GM18517 (cell line): ENCODE measurements around the gene MAGT1.
A peak's percentile ranks its signal among the peaks of the same experiment; 100 is the strongest.
"Not testable (repeated sequence)": the region's sequence is repeated elsewhere in the genome, so short reads cannot be mapped to it uniquely, and the experiment has no call there.

Experiments
- ATAC-seq: cut with Tn5 transposase; IDR thresholded peaks from one replicate; pipeline ENCODE4 v1.9.1; 2021; ENCODE audit warnings: mild to moderate bottlenecking, moderate library complexity; ENCODE audit not compliant: unreplicated experiment

Gene MAGT1

DNA sequence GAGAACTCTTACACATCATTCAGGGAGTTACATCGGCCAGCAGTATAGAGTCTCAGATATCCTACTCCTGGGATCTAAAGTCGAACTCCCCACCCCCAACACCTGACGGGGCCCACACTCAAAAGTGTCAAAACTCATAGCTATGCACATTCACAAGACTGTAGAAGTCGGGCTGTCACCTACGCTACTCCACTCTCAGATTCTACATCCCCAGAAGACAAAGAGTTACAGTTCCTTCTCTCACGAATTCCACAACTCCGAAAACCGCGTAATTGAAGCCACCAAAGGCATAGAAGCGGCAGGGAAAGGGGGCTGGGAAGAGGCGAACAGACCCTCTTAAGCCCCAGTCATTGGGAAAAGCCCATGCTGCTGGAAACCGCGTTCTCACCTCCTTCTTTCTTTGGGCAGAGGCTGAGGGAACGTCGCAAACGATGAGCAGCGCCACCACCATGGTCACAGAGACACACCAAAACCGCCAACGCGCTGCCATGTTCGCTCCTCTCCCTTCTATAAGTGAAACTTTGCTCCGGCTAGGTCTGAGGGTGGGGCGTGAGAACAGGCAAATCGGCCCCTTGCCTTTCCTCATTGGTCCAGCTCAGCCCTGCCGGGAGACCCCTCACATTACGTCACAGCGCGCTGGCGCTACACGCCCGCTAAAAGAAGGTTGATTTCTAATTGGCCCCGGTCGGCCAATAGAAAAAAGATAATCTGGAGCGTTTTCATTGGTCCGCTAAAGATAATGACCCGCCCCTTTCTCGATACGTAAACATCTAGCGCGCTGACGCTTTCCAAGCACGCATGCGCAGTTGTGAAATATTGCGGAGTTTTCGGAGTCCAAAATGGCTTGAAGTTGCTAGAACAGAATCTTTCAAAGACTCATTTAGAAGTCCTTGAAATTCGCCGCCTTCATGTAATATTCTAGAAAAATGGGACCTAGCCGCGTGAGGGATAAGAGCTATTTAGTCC, at the start of gene MAGT1:
Gene MAGT1, minus strand, starts transcription at position 515 of the 966 bp plus-strand sequence. Its CDS starts 25 bp downstream, at position 490.
- peak; percentile 82 for ATAC-seq

DNA sequence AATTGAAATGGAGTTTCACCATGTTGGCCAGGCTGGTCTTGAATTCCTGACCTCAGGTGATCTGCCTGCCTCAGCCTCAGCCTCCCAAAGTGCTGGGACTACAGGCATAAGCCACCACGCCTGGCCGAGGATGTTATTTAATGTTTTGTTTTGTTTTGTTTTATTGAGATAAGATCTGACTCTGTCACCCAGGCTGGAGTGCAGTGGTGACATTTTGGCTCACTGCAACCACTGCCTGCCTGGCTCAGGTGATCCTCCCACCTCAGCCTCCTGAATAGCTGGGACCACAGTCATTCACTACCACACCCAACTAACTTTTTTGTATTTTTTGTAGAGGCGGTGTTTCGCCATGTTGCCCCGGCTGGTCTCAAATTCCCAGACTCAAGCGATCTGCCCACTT, 49.8 kb upstream of the MAGT1 start:
- not testable (repeated sequence) for ATAC-seq

DNA sequence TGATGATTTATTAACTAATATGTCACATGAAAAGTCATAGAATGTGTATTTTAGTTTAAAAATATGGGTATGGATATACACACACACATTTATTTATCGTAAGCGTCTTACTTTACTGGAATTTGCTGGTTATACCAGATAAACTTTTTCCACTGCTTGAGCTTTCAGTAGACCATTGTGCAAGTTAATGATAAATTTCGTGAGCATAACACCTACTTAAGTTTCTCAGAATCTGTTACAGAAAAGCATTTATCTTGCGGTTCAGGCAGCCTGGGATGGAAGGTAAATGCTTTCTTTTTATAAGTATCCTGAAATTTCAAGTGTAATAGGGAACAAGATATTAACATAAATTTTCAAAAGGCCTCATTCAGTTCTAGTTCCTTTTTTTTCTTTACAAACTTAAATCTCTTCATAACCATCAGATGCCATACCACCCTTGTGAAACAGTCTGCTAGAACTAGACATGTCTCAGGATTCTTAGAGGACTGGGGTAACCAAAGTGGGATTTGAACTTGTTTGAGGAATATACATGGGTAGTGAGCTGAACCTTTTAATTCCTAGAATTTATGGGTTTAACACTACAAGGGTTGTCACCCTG, 42.9 kb upstream of the MAGT1 start:
- no peak for ATAC-seq

DNA sequence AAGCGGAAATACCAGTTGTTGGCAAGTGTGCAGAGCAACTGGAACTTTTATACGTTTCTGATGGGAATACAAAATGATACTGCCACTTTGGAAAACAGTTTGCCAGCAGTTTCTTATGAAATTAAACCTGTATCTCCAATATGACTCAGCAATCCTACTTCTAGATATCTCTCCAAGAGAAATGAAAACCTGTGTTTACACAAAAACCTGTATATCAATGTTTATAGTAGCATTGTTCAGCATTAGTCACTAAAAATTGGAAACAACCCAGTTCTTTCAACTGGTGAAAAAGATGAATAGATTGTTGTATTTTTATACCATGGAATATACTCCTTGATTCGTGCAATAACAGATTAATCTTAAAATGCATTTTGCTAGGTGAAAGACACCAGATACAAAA, 42.1 kb upstream of the MAGT1 start:
- no peak for ATAC-seq

DNA sequence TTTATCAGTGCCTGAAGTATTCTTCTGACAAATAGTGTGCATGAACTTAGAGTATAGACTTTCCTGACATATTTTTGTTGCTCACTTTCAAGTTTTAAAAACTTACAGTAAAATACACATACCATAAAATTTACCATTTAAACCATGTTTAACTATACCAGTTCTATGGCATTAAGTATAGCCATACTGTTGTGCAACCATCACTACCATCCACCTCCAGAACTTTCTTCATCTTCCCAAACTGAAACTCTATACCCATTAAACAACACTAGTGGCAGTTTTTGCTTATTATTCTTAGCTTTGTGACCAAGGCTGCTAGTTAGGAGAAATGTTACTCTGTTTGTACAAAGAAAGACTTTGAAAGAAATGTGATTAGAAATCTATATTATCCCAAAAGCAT, 41.1 kb upstream of the MAGT1 start:
- no peak for ATAC-seq

DNA sequence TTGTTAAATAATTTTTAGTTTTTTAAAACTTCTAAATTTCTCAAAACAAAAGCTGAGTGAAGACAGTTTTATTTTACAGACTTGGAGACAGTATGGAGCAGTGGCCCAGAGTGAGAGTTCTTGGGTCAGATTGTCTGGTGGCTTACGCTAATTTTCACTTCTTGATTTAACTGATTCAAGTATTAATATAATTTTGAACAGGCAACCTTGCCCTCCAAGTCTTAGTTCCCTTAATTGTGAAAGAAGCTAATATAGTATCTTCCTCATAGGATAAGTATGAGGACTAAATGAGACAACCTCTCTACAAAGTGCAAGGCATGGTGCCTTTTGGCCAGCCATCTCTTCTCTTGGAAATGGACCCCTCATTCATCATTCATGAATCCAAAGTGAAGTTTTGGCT, 40.7 kb upstream of the MAGT1 start:
- no peak for ATAC-seq

DNA sequence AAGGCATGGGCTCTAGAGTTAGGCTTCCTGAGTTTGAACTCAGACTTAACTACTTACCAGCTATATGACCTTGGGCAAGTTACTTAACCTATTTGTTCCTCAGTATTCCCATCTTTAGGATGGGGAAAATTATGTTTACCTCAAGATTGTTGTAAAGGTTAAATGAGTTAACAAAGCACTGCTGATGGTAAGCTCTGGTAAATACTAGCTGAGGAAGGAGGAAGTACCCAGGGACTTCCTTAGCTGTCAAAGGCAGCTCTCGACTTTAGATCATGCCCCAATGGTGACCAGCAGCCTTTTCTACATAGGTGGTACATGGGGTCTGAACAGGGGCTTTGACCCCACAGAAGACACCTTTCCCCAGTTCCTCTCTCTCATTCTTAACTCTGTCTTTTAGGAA, 35.3 kb upstream of the MAGT1 start:
- no peak for ATAC-seq

DNA sequence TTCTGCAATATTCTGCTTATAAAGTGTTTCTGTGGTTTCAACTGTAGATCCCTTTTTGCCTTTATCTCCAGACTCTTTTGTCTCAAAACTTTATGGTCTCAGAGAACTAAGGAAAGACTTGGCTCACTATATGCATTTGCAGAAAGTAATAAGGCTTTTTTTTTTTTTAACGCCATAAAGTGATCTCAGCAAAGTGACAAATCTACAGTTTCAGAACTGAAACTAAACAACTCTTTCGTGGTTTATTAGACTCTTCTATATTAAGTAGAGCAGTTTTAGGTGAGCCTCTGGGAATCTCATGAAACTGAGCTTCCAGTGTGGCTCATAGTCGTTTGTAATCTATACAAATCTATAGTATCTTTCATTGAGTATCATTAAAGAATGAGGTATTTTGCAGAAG, 30.5 kb upstream of the MAGT1 start:
- ATAC-seq: no peak

DNA sequence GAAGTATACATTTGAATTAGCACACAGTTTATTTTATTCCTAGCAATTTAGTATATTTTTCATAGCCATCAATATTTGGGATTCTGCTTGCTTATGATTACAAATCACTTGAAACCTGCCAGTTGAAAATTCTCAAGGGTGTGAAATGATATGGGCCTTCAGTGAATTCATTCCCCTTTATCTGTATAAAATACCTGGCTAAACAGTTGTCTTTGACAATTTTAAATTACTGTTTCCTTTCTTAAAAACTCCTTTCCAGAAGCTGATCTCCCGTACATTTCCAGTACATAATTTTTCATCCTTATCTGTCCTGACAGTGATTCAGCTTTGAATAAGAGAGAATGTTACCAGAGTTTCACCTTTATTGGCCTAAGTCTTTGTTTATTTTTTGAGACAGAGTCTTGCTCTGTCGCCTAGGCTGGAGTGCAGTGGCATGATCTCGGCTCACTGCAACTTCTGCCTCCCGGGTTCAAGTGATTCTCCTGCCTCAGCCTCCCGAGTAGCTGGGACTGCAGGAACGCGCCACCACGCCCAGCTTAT, 29.2 kb upstream of the MAGT1 start:
- no peak for ATAC-seq

DNA sequence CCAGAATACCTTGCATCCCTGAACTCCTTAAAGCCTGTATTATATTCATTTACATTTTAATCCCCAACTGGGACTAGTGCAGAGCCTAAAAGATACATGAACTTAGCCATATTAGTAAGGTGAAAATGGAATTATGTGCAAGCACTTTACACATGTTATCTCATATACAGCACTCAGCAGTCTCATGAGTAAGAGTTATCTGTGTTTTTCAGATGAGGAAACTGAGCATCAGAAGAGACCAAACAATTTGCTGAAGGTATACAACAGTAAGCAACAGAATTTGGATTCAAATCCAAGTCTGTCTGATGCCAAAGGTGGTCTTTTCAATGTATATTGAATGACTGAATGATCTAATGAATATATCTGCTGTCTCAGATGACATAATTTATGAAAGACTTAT, 27.6 kb upstream of the MAGT1 start:
- ATAC-seq: no peak

DNA sequence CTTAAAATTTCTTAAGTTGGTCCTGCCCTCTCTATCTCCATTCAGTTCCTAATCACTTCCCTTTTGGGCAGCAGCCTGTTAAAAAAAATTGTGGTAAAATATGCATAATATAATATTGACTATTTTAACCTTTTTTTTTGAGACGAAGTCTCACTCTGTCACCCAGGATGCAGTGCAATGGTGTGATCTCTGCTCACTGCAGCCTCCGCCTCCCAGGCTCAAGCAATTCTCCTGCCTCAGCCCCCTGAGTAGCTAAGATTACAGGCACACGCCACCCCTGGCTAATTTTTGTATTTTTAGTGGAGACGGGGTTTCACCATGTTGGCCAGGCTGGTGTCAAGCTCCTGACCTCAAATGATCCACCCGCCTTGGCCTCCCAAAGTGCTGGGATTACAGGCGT, 24.1 kb upstream of the MAGT1 start:
- ATAC-seq: not testable (repeated sequence)

DNA sequence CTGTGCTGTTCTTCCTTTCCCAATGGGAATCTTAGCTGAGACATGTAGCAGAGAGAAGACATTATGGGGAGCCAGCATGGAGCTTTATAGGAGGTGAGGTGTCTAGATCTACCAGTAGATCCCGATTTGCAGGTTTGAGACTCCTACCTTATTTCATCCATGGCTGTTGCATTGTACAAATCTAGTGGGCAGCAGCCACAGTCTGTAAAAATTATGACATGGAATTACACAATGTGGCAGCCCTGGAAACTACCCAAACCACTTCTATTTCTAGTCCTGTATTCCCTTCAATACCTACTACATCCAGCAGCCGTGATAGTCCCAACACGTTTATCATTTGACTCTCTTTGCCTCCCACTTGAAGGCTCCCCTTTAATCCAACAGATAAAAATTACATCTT, 23.3 kb upstream of the MAGT1 start:
- no peak for ATAC-seq

DNA sequence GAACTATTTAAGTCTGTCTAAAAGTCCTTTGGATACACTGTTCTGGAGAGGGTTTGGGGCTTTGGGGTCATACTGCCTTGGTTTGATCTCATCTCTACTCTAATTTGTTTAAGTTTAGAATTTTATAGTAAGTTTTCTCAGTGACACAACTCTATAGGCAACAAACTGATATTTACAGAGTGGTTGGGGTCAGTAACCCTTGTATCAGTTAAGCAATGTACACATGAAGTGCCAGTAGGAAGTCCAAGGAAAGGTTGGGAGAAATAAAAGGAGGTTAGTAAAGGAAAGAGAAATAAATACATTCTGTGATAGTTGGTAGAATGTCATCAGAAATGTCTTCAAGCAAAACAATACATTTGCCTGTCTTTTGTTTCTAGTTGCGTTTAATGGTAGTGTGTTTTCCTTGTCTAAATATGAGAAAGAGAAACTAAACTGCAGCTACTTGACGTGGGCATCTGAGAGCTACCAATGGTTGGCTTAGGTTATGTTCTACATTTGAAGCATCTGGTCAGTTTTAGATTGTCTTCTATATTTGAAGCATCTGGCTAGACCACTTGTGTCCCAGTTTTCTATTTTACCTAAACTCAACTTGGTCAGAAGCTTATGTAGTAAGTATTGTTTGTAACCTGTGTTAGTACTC, 22.2 kb upstream of the MAGT1 start:
- ATAC-seq: peak; percentile 52

DNA sequence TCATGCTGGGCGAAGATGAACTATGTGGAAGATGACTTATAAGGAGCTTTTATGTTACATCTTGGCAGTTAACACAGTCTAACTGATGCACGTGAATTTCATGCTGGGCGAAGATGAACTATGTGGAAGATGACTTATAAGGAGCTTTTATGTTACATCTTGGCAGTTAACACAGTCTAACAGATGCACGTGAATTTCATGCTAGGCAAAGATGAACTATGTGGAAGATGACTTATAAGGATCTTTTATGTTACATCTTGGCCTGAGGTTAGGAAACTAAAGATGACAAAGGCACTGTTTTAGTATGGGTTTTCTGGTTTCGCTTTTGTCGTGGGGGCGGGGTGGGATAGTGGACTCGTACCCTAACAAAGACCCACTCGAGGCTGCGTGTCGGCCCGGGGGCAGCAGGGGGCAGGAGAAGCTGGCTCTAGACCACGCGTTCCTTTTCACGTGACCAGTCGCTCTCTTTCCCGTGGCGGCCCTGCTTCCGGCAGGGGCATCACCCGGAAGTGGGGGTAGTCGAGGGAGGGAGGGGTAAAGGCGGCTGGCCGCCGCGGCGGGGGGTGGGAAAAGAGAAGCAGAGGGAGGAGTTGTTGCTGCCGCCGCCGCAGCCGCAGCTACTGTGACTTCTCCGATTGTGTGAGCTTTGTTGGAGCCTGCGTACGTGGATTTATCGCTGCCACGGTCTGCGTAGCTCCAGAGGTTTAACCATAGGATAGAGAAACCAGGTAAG, 15.0 kb upstream of the MAGT1 start, which contains the start of gene ATP7A:
Gene ATP7A, plus strand, starts transcription at position 586 of the 733 bp plus-strand sequence. CDS start 60,949 bp downstream, outside the sequence.
- ATAC-seq: peak; percentile 83

DNA sequence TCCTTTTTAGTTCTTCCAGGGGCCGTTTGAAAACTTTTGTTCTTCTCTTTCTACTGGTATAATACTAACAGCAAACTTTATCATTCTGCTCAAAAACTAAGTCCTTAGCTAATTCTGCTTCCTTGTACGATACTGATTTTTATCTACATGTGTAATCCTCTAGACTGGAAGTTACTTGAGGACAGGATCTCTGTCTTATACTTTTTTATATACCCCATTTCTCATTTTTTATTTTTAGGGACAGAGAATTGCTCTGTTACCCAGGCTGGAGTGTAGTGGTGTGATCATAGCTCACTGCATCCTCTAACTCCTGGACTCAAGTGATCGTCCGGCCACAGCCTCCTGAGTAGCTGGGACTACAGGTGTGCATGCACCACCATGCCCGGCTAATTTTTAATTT, 6.3 kb upstream of the MAGT1 start:
- no peak for ATAC-seq

DNA sequence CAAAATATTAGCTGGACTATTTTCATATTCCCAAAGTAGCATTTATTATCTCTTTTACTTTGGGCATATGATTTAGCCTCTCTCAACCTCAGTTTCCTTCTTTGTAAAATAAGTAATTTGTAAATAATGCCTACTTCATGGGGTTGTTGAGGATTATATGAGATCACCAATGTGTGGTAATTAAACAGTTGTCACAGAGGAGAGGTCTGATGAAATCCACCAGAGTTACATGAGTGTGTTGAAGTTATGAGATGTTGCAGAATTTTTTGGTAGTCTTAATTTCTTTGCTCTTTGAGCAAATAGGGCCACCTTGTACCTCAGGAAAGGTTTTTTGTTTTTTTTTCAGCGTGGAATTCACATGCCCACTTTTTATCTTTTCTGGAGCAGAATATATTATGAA, 5.5 kb upstream of the MAGT1 start:
- no peak for ATAC-seq

DNA sequence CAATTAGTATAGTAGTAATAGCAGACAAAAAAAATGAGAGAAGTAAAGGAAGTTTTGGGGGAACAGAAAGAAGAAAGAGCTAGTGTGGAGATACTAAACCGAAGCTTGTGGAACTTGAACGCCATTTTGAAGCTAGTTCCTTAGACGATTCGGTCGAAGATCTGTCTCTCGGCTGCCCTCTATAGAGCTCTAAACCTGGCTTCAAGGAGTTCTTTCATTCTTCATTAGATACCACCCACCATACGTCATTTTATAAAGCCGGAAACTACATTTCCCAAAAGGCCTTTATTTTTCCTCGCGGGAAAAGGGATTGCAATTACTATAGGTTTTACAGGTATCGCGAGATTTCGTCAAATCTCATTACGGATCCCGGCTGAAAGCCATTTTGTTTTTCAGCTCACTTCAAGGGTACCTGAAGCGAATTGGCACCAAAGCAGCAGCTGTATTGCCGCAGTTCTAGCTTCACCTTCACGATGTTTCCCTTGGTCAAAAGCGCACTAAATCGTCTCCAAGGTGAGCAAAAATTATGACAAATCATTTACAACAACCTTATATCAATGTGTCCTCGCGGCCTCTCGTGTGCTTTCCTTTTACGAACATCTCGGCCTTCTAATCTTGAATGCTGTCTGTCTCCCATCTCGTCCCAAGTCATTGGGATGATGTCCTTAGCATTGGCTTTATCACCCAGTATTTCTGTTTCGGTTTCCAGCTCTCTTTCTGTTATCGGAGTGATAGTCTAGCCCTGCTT, 4.0 kb upstream of the MAGT1 start, which contains the start of gene COX7B:
Gene COX7B, plus strand, starts transcription at position 388 of the 748 bp plus-strand sequence. Its CDS starts 86 bp downstream, at position 474.
- ATAC-seq: peak; percentile 72

DNA sequence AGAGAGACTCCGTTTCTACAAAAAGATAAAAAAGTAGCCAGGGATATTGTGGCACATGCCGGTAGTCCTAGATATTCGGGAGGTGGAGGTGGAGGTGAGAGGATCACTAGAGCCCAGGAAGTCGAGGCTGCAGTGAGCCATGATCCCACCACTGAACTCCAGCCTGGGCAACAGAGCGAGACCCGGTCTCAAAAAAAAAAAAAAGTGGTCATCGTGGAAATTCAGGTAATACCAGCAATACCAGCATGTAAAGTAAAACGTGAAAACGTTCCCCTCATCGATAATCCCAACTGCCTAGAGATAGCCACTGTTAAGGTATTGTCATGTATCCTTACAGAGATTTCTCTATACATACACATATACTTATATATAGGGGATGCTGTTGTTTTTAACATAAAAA, 1.5 kb downstream of the MAGT1 start:
- no peak for ATAC-seq

DNA sequence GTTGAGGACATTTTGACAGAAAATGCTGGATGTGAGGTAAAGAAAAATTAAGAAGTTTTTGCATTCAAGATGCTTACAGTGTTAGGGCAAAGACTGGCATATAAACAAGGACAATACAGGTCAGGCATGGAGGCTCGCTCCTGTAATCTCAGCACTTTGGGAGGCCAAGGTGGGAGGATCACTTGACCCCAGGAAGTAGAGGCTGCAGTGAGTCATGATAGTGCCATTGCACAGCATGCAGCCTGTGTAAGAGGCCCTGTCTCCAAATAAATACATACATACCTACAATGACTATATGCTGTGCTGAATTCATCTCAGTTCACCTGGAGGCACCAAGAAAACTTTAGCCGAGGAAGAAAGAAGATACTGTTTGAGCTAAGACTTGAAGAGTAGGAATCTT, 2.3 kb downstream of the MAGT1 start:
- ATAC-seq: no peak

DNA sequence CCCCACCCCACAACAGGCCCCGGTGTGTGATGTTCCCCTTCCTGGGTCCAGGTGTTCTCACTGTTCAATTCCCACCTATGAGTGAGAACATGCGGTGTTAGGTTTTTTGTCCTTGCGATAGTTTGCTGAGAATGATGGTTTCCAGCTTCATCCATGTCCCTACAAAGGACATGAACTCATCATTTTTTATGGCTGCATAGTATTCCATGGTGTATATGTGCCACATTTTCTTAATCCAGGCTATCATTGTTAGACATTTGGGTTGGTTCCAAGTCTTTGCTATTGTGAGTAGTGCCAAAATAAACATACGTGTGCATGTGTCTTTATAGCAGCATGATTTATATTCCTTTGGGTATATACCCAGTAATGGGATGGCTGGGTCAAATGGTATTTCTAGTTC, 13.8 kb downstream of the MAGT1 start:
- not testable (repeated sequence) for ATAC-seq
